Liver (tissue), 3 donors: ENCODE measurements around the gene RRAS2.

Experiments used
- ATF3 ChIP-seq: IDR thresholded peaks from 2 replicates; pipeline ENCODE4 v1.6.1; 2016; ENCODE audit warnings: antibody characterized with exemption
- CTCF ChIP-seq: fragments of 150-350 bp; IDR thresholded peaks from 2 replicates; pipeline ENCODE4 v1.5.1; 2017; ENCODE audit warnings: improper control_type of control experiment, low read depth, low read length; ENCODE audit not compliant: missing input control
- EGR1 ChIP-seq, 2 donors: IDR thresholded peaks; 2 replicates each; pipeline ENCODE4 v1.6.1; 2016 to 2018; ENCODE audit warnings: antibody characterized with exemption in 2 of 2, low read depth in 2 of 2
- FOXA1 ChIP-seq: IDR thresholded peaks from 2 replicates; pipeline ENCODE4 v1.6.1; 2016; ENCODE audit warnings: antibody characterized with exemption
- JUND ChIP-seq, 2 donors: IDR thresholded peaks; 2 replicates each; pipeline ENCODE4 v1.6.1; 2016; ENCODE audit warnings: antibody characterized with exemption in 2 of 2
- RAD21 ChIP-seq, 2 donors: IDR thresholded peaks; 2 replicates each; pipeline ENCODE4 v1.6.1; 2016; ENCODE audit warnings: antibody characterized with exemption in 2 of 2, mild to moderate bottlenecking in 2 of 2
- REST ChIP-seq: IDR thresholded peaks from 2 replicates; pipeline ENCODE4 v1.6.1; 2016; ENCODE audit warnings: antibody characterized with exemption, mild to moderate bottlenecking
- RXRA ChIP-seq, 2 donors: IDR thresholded peaks; 2 replicates each; pipeline ENCODE4 v1.6.1; 2017 to 2018; ENCODE audit warnings: antibody characterized with exemption in 2 of 2, mild to moderate bottlenecking in 1 of 2
- ZBTB33 ChIP-seq: IDR thresholded peaks from 2 replicates; pipeline ENCODE4 v1.6.1; 2016; ENCODE audit warnings: antibody characterized with exemption
- donor health status: healthy.
- donor health status: healthy.

- TF ChIP-seq CTCF, result no peak
- no peak for TF ChIP-seq ATF3
- no peak for TF ChIP-seq JUND (IDR thresholded peaks at IDR 0.05)
- TF ChIP-seq EGR1 (IDR thresholded peaks at IDR 0.05; ENCODE audit: low read depth in 2 of 2), result no peak
- no peak for TF ChIP-seq ZBTB33
- no peak for TF ChIP-seq RAD21 (IDR thresholded peaks at IDR 0.05)
- TF ChIP-seq REST, result no peak
- TF ChIP-seq FOXA1, result no peak
- TF ChIP-seq RXRA (IDR thresholded peaks at IDR 0.05), result no peak
Measured at GRCh38 chr11:14270690-14271542, 88.1 kb downstream of the RRAS2 start.
